Measurements from ENCODE around the gene DNM3.

Gene DNM3

GRCh38 chr1:172456344-172456769, 615.1 kb downstream of the DNM3 start:
- no peak for TF ChIP-seq CTCF (IDR thresholded peaks at IDR 0.05)

GRCh38 chr1:172457479-172458130, 616.3 kb downstream of the DNM3 start:
- TF ChIP-seq CTCF (IDR thresholded peaks at IDR 0.05): no peak

- no peak for TF ChIP-seq CTCF (IDR thresholded peaks at IDR 0.05)
These were observed 618.9 kb downstream of the DNM3 start for GRCh38 chr1:172460177-172460576.

- TF ChIP-seq CTCF (IDR thresholded peaks at IDR 0.05): no peak
These were observed 619.6 kb downstream of the DNM3 start for GRCh38 chr1:172460887-172461315.

Measured in LNCAP (cell line).